ENCODE results near the gene UTP11.
A peak's percentile ranks its signal among the peaks of the same experiment; 100 is the strongest.
"Not testable (repeated sequence)": the region's sequence is repeated elsewhere in the genome, so short reads cannot be mapped to it uniquely, and the experiment has no call there.

Gene UTP11, protein sequence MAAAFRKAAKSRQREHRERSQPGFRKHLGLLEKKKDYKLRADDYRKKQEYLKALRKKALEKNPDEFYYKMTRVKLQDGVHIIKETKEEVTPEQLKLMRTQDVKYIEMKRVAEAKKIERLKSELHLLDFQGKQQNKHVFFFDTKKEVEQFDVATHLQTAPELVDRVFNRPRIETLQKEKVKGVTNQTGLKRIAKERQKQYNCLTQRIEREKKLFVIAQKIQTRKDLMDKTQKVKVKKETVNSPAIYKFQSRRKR

DNA sequence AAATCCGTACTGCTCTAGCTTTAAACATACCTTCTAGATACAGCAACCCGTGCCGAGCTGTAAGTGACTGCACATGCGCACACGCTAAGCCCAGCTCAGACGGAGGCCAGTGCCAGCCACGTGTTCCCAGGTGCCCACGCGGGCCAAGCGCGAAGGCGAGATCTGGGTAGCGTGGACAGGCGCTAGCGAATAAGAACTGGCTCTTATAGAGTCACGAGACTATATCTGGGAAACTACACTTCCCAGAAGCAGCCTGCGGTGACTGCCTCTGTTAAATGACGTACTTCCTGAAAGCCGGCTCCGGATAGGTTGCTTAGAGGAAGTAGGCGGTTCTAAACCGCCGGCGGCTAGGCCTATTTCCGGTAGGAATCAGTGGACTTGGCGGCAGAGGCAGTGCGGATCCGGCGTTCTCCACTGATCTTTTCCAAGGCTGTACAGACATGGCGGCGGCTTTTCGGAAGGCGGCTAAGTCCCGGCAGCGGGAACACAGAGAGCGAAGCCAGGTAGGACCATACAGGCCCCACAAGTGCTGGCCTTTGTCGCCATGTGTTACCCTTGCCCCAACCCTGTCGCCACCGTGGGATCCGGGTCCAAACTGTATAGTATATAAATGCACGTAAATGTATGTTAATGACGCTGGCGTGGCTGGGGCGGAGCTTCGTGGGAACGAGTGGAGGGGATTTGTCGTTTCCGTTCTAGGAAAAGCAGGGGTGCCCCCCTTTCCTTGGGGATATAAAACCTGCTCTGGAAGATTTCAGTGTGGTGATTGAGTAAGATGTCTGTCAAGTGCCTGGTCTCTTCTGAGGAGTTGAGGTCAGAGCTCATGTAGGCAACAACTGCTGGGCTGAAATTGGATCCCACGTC lies at the start of gene UTP11:
TSS of gene UTP11 (plus strand) at position 372 of the 864 bp plus-strand sequence. CDS start at position 441, 69 bp downstream.
- TF ChIP-seq, protein P1, sequence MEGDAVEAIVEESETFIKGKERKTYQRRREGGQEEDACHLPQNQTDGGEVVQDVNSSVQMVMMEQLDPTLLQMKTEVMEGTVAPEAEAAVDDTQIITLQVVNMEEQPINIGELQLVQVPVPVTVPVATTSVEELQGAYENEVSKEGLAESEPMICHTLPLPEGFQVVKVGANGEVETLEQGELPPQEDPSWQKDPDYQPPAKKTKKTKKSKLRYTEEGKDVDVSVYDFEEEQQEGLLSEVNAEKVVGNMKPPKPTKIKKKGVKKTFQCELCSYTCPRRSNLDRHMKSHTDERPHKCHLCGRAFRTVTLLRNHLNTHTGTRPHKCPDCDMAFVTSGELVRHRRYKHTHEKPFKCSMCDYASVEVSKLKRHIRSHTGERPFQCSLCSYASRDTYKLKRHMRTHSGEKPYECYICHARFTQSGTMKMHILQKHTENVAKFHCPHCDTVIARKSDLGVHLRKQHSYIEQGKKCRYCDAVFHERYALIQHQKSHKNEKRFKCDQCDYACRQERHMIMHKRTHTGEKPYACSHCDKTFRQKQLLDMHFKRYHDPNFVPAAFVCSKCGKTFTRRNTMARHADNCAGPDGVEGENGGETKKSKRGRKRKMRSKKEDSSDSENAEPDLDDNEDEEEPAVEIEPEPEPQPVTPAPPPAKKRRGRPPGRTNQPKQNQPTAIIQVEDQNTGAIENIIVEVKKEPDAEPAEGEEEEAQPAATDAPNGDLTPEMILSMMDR (IDR thresholded peaks at IDR 0.05; ENCODE audit: low read depth, low read length): no peak
- peak; percentile 100 for DNase-seq (ENCODE audit: low read depth in 2 of 2)
- peak within 1 kb of the TSS; percentile 78 to 79 for H3K4me3 ChIP-seq (replicated peaks in 1 of 2; ENCODE audit: low read depth in 2 of 2, low read length in 2 of 2)

DNA sequence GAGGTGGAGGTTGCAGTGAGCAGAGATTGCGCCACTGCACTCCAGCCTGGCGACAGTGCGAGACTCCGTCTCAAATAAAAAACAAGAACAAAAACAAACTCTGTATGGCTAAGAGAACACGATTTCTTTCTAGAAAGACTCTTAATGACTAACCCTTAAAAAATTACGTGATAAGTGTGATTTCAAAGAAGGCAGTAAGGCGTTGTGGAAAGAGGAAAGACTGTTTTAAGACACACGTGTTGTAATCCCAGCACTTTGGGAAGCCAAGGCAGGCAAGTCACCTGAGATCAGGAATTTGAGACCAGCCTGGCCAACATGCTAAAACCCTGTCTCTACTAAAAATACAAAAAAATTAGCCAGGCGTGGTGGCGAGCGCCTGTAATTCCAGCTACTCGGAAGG lies 48.4 kb upstream of the UTP11 start:
- H3K4me3 ChIP-seq (replicated peaks in 1 of 2; ENCODE audit: low read depth in 2 of 2, low read length in 2 of 2); DNase-seq (ENCODE audit: low read depth in 2 of 2): not testable (repeated sequence)

DNA sequence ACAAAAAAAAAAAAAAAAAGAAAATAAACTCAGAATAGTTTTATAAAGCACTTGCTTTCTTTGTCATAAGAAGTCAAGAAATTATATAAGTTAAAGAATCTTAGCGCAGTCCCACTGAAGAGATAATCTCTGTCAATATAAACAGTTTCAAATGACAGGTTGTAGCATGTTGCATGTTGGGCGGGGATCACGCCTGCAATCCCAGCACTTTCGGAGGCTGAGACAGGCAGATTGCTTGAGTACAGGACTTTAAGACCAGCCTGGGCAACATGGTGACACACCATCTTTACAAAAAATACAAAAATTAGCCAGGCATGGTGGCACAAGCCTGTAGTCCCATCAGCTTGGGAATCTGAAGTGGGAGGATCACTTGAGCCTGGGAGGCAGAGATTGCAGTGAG lies 47.2 kb upstream of the UTP11 start:
- DNase-seq (ENCODE audit: low read depth in 2 of 2): no peak

DNA sequence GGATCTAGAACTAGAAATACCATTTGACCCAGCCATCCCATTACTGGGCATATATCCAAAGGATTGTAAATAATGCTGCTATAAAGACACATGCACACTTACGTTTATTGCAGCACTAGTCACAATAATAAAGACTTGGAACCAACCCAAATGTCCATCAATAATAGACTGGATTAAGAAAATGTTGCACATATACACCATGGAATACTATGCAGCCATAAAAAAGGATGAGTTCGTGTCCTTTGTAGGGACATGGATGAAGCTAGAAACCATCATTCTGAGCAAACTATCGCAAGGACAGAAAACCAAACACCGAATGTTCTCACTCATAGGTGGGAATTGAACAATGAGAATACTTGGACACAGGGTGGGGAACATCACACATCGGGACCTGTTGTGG lies 38.9 kb upstream of the UTP11 start:
- not testable (repeated sequence) for DNase-seq (ENCODE audit: low read depth in 2 of 2); H3K4me3 ChIP-seq (replicated peaks in 1 of 2; ENCODE audit: low read depth in 2 of 2, low read length in 2 of 2)

More for the DNA sequence above, 47.2 kb upstream of the UTP11 start:
- TF ChIP-seq, protein P1 (IDR thresholded peaks at IDR 0.05; ENCODE audit: low read depth, low read length): no peak
- no peak overlapping the region for H3K4me3 ChIP-seq (replicated peaks in 1 of 2; ENCODE audit: low read depth in 2 of 2, low read length in 2 of 2)

DNA sequence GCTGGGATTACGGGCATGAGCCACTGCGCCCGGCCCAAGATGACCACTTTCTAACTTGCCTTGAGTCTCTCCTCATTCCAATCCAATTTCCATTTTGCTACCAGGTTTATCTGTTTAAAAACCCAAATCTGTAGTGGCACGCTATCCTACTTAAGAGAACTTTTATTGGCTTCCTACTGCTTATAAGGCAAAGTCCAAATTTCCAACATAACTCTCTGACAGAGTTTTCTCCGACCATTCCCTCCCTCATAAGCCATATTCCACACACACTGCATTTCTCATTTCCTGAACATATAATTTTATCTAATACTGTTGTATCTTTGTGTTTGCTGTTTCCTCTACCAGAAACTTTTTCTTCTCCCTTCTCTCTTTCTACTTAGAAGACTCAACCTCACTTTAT lies 38.0 kb upstream of the UTP11 start:
- DNase-seq (ENCODE audit: low read depth in 2 of 2): no peak
- H3K4me3 ChIP-seq (replicated peaks in 1 of 2; ENCODE audit: low read depth in 2 of 2, low read length in 2 of 2): no peak overlapping the region
- TF ChIP-seq, protein P1 (IDR thresholded peaks at IDR 0.05; ENCODE audit: low read depth, low read length): no peak

DNA sequence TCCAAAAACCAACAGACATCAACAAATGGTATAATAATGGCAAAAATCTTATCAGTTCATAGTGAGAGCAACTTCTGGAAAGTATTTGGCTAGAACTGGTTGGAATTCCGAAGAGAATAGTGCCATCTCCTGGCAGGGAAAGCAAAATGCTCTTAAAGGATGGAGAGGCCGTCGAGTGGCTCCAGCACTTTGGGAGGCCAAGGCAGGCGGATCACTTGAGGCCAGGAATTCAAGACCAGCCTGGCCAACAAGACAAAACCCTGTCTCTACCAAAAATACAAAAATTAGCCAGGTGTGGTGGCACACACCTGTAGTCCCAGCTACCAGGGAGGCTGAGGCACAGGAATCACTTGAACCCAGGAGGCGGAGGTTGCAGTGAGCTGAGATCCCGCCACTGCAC lies 37.5 kb upstream of the UTP11 start:
- DNase-seq (ENCODE audit: low read depth in 2 of 2): peak; percentile 77 to 80
- TF ChIP-seq, protein P1 (IDR thresholded peaks at IDR 0.05; ENCODE audit: low read depth, low read length): peak; percentile 64
- not testable (repeated sequence) for H3K4me3 ChIP-seq (replicated peaks in 1 of 2; ENCODE audit: low read depth in 2 of 2, low read length in 2 of 2)

DNA sequence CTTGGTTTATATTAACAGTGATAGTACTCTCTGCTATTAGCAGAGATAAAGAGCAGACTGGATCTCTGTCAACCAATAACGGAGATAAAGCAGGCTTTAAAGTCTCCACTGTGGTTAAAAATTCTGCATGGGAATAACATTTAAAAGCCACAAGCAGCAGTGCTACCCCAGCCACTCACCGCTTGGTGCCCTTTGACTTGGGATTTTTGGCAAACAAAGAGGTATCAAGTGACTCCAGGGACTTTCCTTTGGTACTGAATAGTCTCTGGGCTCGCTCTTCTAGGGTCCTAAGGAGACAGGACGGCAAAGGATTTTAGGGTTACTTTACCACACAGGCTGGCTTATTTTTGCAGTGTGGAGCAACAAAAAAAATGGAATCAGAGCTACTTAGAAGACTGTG lies 34.0 kb upstream of the UTP11 start:
- TF ChIP-seq, protein P1 (IDR thresholded peaks at IDR 0.05; ENCODE audit: low read depth, low read length): no peak
- no peak overlapping the region for H3K4me3 ChIP-seq (replicated peaks in 1 of 2; ENCODE audit: low read depth in 2 of 2, low read length in 2 of 2)
- no peak for DNase-seq (ENCODE audit: low read depth in 2 of 2)
